Measurements from ENCODE around the gene SERPIND1.

The SERPIND1 gene

DNA sequence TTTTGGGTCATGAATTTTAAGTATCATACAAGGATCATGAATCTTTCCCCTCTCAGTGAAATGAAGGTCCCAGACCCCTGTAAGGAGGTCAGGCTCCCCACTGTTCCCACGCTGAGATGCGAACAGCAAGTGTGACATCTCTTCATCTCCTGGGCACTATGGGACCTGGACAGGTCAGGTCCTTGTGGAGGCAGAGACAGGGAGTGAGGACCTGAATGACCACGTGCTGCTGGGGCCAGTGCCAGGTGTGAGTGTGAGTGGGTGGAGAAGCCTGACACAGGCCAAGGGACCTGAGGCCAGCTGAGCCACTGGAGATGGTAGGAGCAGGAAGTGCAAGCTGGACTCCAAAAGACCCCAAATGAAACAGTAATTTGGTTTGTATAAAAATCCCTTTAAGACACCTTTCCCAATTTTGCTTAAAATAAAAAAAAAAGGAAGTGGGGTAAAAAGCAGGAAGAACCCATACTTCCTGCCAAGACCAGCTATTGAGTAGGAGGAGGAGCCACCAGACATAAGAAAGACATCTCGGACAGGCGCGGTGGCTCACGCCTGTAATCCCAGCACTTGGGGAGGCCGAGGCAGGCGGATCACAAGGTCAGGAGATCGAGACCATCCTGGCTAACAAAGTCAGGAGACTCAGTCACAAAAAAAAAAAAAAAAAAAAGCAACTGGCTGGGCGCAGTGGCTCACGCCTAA is 35.4 kb upstream of the SERPIND1 start:
- no peak overlapping the region for H3K27ac ChIP-seq (ENCODE audit: extremely low read depth, low read depth, low read length)
- H3K9me3 ChIP-seq (ENCODE audit: control insufficient read depth, insufficient read depth, low read depth, low read length), result no peaks in the 10 kb centered on the region
- TF ChIP-seq, protein P1, sequence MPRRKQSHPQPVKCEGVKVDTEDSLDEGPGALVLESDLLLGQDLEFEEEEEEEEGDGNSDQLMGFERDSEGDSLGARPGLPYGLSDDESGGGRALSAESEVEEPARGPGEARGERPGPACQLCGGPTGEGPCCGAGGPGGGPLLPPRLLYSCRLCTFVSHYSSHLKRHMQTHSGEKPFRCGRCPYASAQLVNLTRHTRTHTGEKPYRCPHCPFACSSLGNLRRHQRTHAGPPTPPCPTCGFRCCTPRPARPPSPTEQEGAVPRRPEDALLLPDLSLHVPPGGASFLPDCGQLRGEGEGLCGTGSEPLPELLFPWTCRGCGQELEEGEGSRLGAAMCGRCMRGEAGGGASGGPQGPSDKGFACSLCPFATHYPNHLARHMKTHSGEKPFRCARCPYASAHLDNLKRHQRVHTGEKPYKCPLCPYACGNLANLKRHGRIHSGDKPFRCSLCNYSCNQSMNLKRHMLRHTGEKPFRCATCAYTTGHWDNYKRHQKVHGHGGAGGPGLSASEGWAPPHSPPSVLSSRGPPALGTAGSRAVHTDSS (tag by site-specific recombination; IDR thresholded peaks at IDR 0.05), result no peak
- TF ChIP-seq REPIN1 (tag by site-specific recombination; IDR thresholded peaks at IDR 0.05; ENCODE audit: low read depth), result no peak
- no peak for TF ChIP-seq SETDB1 (IDR thresholded peaks at IDR 0.05; ENCODE audit: insufficient read length, low read length)
- TF ChIP-seq, protein P2, sequence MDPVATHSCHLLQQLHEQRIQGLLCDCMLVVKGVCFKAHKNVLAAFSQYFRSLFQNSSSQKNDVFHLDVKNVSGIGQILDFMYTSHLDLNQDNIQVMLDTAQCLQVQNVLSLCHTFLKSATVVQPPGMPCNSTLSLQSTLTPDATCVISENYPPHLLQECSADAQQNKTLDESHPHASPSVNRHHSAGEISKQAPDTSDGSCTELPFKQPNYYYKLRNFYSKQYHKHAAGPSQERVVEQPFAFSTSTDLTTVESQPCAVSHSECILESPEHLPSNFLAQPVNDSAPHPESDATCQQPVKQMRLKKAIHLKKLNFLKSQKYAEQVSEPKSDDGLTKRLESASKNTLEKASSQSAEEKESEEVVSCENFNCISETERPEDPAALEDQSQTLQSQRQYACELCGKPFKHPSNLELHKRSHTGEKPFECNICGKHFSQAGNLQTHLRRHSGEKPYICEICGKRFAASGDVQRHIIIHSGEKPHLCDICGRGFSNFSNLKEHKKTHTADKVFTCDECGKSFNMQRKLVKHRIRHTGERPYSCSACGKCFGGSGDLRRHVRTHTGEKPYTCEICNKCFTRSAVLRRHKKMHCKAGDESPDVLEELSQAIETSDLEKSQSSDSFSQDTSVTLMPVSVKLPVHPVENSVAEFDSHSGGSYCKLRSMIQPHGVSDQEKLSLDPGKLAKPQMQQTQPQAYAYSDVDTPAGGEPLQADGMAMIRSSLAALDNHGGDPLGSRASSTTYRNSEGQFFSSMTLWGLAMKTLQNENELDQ (tag by site-specific recombination; IDR thresholded peaks at IDR 0.05; ENCODE audit: low read depth), result no peak
- no peak for TF ChIP-seq ZNF335 (tag by site-specific recombination; conservative IDR thresholded peaks at IDR 0.05)
- no peak for TF ChIP-seq ZNF549 (tag by site-specific recombination; IDR thresholded peaks at IDR 0.05)
- TF ChIP-seq, protein P3, sequence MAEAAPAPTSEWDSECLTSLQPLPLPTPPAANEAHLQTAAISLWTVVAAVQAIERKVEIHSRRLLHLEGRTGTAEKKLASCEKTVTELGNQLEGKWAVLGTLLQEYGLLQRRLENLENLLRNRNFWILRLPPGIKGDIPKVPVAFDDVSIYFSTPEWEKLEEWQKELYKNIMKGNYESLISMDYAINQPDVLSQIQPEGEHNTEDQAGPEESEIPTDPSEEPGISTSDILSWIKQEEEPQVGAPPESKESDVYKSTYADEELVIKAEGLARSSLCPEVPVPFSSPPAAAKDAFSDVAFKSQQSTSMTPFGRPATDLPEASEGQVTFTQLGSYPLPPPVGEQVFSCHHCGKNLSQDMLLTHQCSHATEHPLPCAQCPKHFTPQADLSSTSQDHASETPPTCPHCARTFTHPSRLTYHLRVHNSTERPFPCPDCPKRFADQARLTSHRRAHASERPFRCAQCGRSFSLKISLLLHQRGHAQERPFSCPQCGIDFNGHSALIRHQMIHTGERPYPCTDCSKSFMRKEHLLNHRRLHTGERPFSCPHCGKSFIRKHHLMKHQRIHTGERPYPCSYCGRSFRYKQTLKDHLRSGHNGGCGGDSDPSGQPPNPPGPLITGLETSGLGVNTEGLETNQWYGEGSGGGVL (tag by site-specific recombination; IDR thresholded peaks at IDR 0.05), result no peak
- TF ChIP-seq, protein P4, sequence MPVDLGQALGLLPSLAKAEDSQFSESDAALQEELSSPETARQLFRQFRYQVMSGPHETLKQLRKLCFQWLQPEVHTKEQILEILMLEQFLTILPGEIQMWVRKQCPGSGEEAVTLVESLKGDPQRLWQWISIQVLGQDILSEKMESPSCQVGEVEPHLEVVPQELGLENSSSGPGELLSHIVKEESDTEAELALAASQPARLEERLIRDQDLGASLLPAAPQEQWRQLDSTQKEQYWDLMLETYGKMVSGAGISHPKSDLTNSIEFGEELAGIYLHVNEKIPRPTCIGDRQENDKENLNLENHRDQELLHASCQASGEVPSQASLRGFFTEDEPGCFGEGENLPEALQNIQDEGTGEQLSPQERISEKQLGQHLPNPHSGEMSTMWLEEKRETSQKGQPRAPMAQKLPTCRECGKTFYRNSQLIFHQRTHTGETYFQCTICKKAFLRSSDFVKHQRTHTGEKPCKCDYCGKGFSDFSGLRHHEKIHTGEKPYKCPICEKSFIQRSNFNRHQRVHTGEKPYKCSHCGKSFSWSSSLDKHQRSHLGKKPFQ (tag by site-specific recombination; IDR thresholded peaks at IDR 0.05), result no peak
- TF ChIP-seq, protein P5, sequence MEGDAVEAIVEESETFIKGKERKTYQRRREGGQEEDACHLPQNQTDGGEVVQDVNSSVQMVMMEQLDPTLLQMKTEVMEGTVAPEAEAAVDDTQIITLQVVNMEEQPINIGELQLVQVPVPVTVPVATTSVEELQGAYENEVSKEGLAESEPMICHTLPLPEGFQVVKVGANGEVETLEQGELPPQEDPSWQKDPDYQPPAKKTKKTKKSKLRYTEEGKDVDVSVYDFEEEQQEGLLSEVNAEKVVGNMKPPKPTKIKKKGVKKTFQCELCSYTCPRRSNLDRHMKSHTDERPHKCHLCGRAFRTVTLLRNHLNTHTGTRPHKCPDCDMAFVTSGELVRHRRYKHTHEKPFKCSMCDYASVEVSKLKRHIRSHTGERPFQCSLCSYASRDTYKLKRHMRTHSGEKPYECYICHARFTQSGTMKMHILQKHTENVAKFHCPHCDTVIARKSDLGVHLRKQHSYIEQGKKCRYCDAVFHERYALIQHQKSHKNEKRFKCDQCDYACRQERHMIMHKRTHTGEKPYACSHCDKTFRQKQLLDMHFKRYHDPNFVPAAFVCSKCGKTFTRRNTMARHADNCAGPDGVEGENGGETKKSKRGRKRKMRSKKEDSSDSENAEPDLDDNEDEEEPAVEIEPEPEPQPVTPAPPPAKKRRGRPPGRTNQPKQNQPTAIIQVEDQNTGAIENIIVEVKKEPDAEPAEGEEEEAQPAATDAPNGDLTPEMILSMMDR (tag by site-specific recombination; IDR thresholded peaks at IDR 0.05), result no peak
- no peak for TF ChIP-seq ZNF837 (tag by site-specific recombination; IDR thresholded peaks at IDR 0.05)
- no peak for TF ChIP-seq ZNF404 (tag by site-specific recombination; IDR thresholded peaks at IDR 0.05)
- no peak for TF ChIP-seq ZNF155 (tag by site-specific recombination; IDR thresholded peaks at IDR 0.05)
- no peak for TF ChIP-seq ZNF10 (tag by site-specific recombination; IDR thresholded peaks at IDR 0.05)
- TF ChIP-seq ZNF473 (tag by site-specific recombination; IDR thresholded peaks at IDR 0.05), result no peak
- no peak for TF ChIP-seq ZNF394 (tag by site-specific recombination; IDR thresholded peaks at IDR 0.05; ENCODE audit: borderline replicate concordance)
- TF ChIP-seq ZBTB8A (tag by site-specific recombination; IDR thresholded peaks at IDR 0.05), result no peak
- TF ChIP-seq, protein P6, sequence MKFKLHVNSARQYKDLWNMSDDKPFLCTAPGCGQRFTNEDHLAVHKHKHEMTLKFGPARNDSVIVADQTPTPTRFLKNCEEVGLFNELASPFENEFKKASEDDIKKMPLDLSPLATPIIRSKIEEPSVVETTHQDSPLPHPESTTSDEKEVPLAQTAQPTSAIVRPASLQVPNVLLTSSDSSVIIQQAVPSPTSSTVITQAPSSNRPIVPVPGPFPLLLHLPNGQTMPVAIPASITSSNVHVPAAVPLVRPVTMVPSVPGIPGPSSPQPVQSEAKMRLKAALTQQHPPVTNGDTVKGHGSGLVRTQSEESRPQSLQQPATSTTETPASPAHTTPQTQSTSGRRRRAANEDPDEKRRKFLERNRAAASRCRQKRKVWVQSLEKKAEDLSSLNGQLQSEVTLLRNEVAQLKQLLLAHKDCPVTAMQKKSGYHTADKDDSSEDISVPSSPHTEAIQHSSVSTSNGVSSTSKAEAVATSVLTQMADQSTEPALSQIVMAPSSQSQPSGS (tag by site-specific recombination; IDR thresholded peaks at IDR 0.05; ENCODE audit: low read depth), result no peak
- TF ChIP-seq BCL11A (tag by site-specific recombination; IDR thresholded peaks at IDR 0.05; ENCODE audit: low read depth), result no peak
- TF ChIP-seq ZNF521 (tag by site-specific recombination; IDR thresholded peaks at IDR 0.05), result no peak
- POLR2A ChIA-PET, result no interaction called here
- no peak overlapping the region for H3K4me3 ChIP-seq (ENCODE audit: low read depth, low read length)
- CTCF ChIA-PET, result interaction anchor here (0.5 to 0.6 kb wide), 2 partner anchors 566 to 1599 kb away, joined by 3 to 4 read pairs; no protein-coding TSS in a partner anchor
- peaks cover 0 to 47% of the 10 kb centered on the region in 2 experiments; a peak in 1 of 3 replicates for H3K36me3 ChIP-seq (ENCODE audit: control insufficient read depth in 2 of 2, insufficient read depth in 1 of 2, low read length in 2 of 2)
- no peaks in the 10 kb centered on the region for H3K4me1 ChIP-seq (ENCODE audit: control insufficient read depth, insufficient read depth, low read length)

Measured in HEK293 (cell line).